ENCODE results near the gene ACE2.

The ACE2 gene

DNA sequence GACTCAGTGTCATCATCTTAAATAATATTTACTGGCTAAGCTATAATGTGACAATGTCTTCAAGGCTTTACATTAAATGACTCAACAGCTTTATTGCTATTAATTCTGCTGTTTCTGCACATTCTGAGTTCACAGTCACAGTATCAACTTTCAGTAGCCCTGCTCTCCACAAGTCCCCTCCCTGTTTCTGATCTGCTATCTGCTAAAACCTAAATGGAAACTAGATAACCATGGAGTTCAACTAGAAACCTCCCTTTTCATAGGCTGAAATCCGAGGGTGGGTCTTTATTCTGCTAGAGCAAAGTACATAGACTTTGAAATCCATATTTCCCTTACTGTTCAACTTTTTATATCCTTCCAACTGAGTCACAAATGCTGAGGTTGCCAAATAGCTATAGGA is 5.4 kb upstream of the ACE2 start:
- ChIA-PET CTCF (no interaction called here), POLR2A (no interaction called here)
- TF ChIP-seq, protein P1, sequence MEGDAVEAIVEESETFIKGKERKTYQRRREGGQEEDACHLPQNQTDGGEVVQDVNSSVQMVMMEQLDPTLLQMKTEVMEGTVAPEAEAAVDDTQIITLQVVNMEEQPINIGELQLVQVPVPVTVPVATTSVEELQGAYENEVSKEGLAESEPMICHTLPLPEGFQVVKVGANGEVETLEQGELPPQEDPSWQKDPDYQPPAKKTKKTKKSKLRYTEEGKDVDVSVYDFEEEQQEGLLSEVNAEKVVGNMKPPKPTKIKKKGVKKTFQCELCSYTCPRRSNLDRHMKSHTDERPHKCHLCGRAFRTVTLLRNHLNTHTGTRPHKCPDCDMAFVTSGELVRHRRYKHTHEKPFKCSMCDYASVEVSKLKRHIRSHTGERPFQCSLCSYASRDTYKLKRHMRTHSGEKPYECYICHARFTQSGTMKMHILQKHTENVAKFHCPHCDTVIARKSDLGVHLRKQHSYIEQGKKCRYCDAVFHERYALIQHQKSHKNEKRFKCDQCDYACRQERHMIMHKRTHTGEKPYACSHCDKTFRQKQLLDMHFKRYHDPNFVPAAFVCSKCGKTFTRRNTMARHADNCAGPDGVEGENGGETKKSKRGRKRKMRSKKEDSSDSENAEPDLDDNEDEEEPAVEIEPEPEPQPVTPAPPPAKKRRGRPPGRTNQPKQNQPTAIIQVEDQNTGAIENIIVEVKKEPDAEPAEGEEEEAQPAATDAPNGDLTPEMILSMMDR (IDR thresholded peaks at IDR 0.05; ENCODE audit: control extremely low read depth, extremely low read depth, low read depth, missing control alignments): no peak
- DNase-seq (ENCODE audit: extremely low spot score): no peak

DNA sequence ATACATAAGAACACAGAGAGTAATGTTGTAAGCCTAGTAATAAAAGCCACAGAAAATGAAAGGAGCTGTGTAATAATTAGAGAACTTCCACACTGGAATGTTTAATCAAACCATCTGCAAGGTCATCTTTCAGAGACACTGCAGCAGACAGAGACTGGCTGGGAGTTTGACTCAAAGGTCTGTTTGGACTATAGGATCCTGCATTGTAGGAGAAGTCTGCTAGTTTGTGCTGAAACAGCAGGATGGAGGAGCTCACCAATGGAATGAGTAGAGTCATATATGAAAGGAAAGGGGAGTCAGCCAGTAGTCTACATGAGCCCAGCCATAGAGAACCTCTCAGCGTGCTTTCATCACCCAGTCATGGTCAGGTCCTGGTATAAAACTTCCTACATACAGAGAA is 4.5 kb upstream of the ACE2 start:
- ChIA-PET POLR2A (no interaction called here), CTCF (no interaction called here)
- DNase-seq (ENCODE audit: extremely low spot score): no peak
- TF ChIP-seq, protein P1 (IDR thresholded peaks at IDR 0.05; ENCODE audit: control extremely low read depth, extremely low read depth, low read depth, missing control alignments): no peak

DNA sequence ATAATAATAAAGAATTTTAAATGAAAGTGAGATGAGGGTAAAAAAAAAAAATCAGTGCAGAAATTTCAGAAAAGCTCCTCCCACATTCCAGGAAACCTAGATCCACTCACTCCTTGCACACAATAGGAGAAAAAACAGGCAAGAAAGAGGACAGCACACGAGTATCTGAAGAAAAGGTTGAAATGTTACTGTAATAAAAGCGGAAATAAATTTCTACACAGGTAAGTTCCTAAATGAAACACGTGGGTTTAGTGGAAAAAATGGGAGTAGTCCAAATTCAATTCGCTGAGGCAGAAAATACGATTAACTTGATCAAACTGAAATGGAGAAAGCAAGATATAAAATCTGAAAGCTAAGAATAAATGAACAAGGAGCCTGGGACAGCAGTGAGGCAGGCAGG is 2.0 kb upstream of the ACE2 start:
- DNase-seq (ENCODE audit: extremely low spot score): no peak
- ChIA-PET POLR2A (no interaction called here), CTCF (no interaction called here)
- TF ChIP-seq, protein P1 (IDR thresholded peaks at IDR 0.05; ENCODE audit: control extremely low read depth, extremely low read depth, low read depth, missing control alignments): no peak

DNA sequence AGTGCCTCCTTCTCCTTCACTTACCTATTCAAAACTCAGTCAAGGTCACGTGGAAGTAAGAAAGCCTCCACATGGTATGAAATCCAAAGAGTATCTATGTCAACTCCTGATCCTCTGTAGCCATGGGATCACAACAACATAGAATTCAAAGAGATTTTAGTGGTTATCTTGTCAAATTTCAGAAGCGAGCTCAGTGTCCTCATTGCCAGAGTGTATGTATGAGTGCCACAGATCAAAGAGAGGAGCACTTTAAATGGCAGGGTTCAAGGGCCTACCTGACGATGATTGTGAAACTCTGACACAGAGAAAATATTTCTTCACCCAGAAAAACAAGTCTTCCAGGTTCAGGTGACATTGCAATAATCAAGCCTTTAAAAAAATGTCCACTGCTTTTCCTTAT is 1.2 kb upstream of the ACE2 start:
- DNase-seq (ENCODE audit: extremely low spot score): no peak
- CTCF ChIA-PET: no interaction called here
- POLR2A ChIA-PET: no interaction called here
- TF ChIP-seq, protein P1 (IDR thresholded peaks at IDR 0.05; ENCODE audit: control extremely low read depth, extremely low read depth, low read depth, missing control alignments): no peak

DNA sequence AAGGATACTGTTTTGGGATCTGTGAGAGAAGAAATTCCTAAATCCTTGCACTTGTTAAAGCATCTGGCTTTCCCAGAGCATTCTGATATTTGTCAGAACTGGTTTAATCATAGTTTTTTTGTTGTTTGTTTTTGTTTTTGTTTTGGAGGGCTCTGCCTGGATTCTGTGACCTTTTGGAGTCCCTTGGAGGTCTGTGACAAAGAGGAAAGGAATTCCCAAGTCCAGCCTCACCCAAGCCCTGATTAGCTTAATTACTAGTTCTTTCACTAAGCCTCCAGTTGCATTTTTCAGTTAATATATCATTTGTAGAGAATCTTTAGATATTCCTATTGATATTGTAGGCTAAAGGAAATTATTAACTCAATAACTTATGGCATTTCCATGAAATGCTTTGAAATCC is 711 bp downstream of the ACE2 start:
- DNase-seq (ENCODE audit: extremely low spot score): no peak
- TF ChIP-seq, protein P1 (IDR thresholded peaks at IDR 0.05; ENCODE audit: control extremely low read depth, extremely low read depth, low read depth, missing control alignments): no peak
- CTCF ChIA-PET: no interaction called here
- POLR2A ChIA-PET: no interaction called here

DNA sequence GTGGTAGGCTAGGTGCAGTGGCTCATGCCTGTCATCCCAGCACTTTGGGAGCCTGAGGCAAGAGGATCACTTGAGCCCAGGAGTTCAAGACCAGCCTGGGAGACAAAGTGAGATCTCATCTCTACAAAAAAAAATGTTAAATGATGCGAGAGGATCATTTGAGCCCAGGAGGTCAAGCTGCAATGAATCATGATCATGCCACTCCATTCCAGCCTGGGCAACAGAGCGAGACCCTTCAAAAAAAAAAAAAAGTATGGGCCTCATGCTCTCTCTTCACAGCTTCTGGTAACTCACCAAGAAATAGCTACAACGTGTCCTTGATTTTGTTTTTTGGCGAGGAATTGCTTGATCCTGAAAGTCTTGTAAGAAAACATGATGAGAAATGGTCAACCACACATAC is 1.3 kb downstream of the ACE2 start:
- ChIA-PET CTCF (no interaction called here), POLR2A (no interaction called here)
- DNase-seq (ENCODE audit: extremely low spot score): no peak
- TF ChIP-seq, protein P1 (IDR thresholded peaks at IDR 0.05; ENCODE audit: control extremely low read depth, extremely low read depth, low read depth, missing control alignments): no peak

DNA sequence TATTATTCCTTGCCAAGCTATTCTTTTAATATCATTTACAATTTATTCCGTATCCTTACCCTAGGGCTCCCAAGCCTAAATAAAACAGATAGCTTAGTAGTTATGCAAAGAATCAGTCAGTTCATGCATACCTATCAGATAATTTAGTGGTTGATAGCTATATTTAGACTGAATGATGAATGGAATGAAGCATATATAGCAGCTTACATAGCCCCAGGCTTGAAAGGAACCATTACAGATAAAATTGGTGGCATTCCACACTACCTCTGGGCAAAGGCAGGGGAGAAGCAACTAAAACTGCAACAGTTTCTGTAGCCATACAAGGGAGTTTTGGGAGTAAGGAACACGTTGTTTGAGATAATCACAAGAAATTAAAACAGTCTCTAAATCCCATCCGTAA is 2.7 kb downstream of the ACE2 start:
- DNase-seq (ENCODE audit: extremely low spot score): no peak
- POLR2A ChIA-PET: no interaction called here
- CTCF ChIA-PET: interaction anchor here (1.6 kb wide), 1 partner anchor 10 kb away, joined by 3 read pairs; no protein-coding TSS in a partner anchor
- TF ChIP-seq, protein P1 (IDR thresholded peaks at IDR 0.05; ENCODE audit: control extremely low read depth, extremely low read depth, low read depth, missing control alignments): no peak
